T1000 (cell line): ENCODE results near the gene ARFIP2.

Experiments used
- DNase-seq: peaks from one replicate; lab custom pipeline; 2025; ENCODE audit warnings: mixed read lengths; lab: John Stamatoyannopoulos, UW

ARFIP2 gene

DNA sequence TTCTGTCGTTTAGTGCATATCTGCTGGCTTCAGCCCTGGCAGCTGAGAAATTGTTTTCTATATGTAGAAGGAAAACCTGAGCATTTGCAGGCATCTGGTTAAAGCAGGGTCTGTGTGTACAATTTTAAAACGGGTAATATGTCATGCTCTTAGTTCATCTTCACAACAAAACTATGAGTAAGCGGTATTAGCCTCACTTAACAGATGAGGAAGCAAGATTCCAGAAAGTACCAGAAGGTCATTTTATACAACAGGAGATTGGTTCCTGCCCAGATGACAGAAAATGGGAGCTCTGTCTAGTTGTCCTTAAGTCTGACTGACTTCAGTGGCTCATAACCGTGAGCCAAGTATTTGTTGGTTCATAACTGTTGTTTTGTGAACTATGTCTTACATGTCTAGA lies 1.3 kb upstream of the ARFIP2 start:
- no peak for DNase-seq

DNA sequence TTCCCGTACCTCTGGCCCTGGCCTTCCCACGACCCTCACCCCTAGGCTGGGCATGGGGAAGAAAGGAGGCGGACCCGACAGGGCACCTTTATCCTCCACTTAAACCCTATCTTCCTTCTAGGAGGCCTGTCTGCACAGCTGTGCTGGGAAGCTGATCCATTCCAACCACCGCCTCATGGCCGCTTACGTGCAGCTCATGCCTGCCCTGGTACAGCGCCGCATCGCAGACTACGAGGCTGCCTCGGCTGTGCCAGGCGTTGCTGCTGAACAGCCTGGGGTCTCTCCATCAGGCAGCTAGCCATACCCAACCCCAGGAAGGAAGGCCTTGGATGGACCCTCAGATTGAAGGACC lies 769 bp upstream of the ARFIP2 start:
- no peak for DNase-seq

DNA sequence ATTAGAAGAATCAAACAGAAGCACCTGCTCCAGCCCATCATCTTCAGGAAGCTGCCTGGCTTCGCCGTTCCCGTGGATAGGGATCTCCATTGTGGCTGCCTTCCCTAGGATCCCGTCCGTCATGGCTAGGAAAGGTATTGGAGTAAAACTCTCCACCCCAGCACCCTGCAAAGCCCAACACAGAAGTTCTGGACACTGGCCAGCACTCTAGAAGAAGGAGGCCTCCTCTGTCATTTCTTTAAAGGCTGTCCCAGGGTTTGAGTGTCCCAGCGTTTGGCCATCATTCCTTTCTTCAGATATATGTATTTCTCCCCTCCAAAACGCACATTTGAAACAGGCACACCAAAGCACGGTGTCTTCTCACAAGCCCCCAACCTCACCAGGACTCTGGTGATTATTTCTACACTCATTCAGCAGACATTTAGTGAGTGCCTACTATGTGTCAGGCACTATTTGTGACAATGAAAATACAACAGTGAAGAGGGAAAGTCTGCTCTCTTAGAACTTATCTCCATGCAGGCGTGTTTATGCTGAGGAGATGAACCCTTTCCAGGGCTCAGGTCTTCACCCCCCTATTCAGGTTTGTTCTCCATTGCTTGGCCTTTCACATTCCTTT lies 724 bp downstream of the ARFIP2 start:
- no peak for DNase-seq

DNA sequence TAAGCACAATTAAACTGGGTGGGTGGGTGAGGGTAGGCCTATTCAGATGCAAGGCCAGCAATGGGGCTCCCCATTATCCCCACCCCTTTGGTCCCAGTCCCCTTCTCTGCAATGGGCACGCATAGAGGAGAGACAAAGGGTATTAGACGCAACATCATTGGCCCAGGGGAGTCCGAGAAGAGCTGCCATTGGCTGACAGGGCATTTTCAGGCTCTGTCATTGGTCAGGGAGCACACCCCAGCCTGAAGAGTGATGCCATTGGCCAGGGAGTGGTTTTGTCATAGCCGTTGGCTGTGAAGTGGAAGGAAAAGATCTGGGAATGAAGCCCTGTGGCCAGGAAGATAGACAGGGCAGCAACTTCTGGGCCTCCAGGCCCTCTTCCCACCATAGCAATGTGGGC lies 4.6 kb downstream of the ARFIP2 start:
- no peak for DNase-seq

DNA sequence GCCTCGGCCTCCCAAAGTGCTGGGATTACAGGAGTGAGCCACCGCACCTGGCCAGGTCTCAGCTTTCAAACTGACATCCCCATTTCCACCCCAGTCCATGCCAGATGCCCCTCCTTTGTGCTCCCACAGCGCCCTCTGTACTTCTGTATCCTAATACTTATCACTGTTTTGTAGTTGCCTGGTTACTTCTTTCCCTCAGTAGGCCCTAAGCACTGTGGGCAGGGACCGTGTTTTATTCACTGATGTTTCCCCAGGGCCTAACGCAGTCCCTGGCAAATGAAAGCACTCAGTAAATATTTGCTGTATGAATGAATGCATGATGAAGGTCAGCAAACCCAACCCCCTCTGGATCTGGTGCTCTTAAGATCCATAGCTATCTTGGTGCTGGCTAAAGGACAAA lies 5.2 kb downstream of the ARFIP2 start:
- no peak for DNase-seq

DNA sequence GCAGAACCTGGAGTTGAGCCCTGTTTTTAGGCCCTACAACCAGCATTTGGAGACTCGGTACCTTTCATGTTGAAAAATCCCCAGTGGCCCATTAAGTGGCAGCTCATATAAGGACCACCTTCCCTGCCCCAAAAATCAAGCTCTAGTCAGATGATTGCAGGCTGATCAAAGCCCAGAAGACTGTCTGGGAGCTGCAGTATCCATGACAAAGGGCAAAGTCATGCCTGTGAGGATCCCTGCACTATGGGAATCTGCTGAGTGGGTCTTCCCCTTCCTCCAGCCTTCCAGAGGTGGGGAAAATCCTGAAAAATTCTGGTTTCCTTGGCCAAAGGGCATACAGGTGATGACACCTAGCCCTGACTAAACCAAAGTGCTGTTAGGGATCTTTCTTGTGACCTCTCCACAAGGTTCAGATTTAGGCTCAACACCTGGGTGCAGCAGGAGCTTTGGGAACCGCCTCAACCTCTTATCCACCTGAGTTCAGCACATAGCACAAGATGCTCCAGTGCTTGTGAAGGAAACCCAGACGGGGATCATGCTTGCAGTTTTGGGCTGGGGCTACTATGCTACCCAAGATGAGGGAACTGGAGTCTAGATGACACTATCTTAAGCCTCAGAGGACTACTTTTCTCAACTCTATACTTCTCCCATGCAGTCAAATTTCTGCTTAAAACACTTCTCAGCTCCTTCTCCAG lies 6.2 kb downstream of the ARFIP2 start:
- no peak for DNase-seq

DNA sequence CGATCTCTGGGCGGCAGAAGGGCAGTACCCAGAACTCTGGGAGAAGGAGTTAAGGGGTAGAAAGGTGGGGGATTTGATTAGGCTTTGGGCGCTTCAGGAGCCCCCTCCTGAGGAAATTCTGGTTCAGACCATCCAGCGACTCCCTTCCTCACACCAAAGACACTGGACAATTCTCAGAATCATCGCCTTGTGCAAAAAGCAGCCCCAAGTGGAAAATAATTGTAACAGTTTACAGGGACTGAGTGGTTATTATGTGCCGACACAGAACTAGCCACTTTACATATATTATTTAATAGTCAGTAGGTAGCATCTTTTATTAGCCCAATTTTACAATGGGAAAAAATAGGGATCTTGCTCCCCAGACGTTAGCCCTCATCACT lies 6.7 kb downstream of the ARFIP2 start:
- no peak for DNase-seq

DNA sequence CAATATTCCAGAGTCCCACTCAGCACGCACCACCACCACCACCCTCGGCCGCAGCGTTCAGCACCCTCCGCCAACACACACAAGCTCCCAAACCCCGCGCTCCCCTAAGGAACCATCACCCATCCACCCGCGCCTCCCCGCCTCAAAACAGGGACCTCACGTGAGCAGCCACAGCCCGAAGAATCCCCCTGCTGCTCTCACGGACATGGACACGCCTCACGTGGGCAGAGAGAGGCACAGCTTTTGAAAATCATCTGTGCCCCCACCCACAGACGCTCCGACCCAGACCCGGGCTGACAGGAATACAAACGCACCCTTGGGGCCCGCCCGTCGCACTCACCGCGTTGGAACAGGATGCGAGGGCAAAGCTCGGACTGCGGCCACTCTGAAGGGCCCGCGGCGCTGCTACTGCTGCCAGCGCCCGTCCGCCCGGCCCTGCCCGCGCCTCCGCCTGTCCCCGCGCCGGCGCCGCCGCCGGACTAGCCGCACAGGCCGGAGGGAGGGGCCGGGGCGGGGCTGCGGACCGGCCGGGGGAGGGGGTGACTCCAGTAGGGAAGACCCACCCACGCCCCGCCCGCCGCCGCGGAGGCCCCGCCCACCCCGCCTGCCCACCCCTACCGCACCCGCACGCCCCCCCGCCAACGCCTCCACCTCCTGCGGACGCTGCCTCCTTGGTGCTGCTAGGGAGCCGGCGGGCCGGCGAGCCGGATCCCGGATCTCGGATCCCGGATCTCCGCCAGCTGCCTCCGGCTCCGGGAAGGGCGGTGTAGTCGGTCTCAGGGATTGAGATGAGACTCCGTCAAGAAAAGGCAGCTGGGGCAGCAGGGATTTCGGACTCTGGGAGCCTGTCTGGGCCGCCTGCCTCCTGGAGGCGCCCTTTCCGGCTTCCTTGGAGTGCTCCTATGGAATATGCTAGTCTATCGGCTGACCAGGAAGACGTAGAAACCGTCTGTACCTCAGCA lies 7.4 kb downstream of the ARFIP2 start, which contains the start of gene TRIM3:
TRIM3 (minus strand) TSS at position 491 of the 962 bp plus-strand sequence. CDS start 8,246 bp downstream, outside the sequence.
- DNase-seq: peak; percentile 78

DNA sequence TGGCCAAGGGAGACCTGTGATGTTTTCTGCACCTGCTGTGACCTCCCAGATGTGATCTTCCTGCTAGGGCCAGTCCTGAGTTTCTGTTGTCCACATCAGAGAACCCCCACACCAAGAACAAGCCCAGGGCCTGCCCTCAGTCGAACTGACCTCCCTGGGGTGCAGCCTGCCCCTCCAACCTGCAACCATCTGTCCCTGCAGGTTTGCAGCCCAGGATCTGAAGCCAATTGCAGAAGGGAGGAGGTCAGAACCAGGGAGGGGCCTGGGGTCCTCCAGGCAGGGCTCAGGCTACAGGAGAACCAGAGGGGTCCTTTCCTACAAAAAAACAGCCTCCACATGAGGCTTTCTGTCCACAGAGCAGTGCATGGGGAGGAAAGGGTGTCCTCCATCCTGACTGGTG lies 8.2 kb downstream of the ARFIP2 start:
- DNase-seq: no peak

DNA sequence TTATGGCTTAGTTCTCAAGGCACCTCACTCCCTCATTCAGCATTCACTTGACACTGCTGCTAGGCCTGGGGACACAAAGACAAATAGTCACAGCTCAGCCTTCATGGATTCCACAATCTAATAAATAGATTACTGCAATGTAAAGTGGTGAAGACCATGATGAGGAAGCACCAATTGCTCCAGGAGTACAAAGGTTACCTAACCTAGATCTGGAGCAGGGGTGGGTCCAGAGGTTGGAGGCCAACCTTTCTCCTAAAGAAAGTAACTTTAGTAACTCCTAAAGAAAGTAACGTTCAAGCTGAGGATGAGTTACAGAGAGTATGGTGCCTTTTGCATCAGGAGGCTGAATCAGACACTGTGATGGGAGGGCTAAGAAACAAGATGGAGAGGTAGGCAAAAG lies 11.5 kb downstream of the ARFIP2 start:
- no peak for DNase-seq

DNA sequence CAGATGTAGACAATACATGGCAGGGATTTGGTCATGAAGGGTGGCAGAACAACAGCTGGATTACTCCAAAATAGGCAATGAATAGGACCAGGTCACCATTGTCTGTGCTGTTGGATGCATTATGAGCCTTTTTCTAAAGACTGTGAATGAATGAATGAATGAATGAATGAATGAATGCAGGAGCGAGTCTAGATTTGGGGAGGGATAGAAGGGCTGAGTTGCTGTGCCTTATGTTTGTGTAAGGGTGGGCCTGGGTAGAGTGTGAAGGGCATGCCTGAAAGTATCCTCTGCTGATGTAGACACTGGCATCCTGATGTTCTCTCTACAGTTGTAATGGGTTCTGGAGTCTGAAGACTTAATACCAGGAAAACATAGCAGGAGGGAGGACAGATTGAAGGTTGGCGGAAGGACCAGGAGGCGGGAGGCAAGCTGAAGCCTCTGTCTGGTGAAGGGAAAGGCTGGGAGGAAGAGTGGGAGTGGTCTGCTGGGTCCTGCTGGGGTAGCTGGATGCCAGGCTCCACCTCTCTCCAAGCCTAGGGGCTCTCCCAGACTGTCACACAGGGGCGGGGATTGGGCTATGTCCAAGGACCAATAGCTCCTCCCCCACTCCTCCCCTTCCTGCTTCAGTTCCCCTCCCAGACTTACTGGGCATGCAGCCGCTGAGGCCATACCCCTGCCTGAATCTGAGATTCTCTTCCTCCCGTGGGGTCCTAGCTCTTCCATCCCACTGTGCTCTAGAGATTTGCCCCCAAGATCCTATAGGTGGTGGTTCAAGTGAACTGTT lies 12.2 kb downstream of the ARFIP2 start:
- DNase-seq: peak; percentile 5

DNA sequence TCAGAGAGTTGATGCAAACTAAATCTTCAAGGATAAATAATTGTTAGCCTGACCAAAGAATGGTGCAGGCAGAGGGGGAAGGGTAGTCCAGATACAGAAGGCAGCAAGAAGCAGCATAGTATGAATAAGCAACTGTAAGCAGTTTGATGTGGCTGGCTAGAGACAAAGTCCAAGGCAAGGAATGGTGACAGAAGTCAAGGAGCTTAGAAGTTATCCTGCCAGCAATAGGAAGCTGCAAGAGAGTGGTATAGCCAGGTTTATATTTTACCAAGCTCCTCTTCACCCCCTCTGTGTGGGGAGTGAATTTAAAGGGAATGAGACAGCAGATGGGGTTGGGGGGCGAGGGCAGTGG lies 22.1 kb downstream of the ARFIP2 start:
- DNase-seq: no peak

DNA sequence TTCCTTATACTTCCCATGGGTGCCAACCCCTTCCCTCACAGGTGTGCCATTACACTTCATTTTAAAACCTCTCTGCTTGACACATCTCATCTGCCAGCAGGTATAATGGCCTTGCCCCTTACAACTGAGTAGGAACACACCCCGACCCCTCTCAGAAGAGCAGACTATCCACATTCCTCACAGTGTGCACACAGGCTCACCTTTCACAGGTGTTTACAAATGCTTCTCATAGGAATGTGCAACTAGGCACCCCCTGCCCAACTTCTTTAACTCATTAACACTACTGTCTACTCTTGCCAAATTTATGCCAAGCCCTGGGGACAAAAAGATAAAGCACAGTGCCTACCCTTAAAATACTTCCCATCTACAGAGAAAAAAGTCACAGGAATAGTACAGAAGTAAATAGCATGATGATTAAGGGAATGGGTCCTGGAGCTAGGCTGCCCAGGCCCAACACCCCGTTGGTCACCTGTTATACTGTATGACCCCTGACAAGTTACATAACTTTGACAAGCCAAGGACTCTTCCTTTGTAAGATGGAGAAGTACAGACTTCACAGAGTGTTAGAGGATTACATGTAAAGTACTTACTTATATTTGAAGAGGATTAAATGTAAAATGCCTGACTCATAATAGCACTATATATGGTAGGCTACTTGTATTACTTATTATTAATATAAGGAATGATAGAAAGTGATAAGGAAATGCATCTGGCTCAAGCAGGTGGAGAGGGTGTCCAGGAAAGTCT lies 22.6 kb downstream of the ARFIP2 start:
- DNase-seq: no peak

DNA sequence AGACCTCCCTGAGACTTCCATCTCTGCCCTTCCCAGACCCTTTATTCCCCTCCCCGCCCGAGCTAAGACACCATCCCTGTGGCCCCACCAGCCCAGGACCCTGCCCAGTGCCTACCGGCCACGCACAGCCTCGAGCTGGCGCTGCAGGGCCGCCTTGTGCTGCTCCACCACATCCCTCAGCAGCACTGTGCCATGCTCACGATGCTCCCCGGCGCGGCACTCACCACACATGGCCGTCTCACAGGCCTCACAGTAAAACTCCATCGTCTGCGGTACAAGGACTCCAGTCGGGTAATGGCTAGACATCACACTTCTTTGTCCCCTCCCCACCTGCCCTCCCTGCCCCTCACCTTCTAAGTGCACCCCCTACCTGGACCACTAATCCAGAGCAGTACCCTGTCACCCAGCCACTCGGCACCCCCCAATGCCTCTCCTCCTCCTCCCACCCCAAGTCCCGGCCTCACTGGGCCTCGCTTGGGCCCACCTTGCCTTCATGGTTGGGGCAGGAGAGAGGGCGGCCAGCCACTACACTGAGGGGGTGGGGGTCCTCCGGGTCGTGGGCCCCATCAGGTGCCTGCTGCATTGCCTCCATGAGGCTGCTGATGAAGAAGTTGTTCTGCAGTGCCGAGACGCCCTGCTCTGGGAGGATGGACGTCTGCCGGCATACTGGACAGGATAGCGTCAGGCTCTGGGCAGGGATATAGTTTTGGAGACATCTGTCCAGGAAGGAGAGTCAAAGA lies 23.4 kb downstream of the ARFIP2 start:
- DNase-seq: no peak

DNA sequence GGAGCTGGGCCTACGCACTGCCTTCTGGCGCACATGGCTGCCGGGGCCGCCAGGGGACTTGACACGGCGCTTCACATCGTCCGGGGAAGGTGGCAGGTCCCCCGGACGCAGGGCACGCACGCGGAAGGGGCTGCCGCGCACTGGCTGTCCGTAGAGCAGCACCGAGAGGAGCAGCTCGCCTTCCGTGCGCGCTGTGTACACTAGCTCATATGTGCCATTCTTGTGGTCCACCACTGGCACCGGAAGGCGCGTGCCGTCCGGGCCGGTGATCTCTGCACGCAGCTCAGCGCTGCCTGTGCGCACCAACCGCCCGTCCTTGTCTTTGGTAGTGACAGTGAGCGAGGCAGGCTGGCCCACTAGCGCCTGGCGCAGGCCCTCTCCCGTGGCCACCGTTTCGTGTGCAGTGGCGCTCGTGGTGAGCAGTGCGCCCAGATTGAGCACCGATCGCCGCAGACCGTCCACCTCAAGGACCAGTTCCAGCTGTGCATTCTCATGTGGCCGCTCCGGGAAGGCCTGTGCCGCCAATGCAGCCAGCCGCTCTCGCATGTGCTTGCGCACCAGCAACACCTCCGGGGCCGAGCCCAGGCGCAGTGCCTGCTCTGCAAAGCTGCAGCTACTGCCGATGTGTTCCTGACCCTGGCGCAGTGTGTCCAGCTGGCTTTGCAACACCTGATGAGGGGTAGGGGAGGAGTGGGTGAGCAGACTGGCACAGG lies 24.6 kb downstream of the ARFIP2 start:
- DNase-seq: no peak

DNA sequence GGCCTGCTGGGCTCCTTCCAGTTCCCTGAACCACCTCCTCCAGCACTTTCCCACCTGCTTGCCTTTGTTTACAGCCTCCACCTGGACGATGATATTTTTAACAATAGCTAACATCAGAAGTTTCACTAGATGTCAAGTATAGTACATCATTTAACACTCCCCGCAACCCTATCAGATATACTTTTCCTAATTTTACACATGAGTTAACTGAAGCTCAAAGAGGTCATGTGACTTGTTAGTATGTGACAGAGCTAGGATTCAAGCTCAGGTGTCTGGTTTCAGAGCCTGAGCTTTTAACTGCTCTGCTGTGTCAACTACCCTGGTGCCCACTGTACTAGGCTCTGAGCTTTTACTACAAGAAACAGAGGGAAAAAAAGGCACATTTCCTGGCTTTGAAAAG lies 26.1 kb downstream of the ARFIP2 start:
- DNase-seq: no peak

DNA sequence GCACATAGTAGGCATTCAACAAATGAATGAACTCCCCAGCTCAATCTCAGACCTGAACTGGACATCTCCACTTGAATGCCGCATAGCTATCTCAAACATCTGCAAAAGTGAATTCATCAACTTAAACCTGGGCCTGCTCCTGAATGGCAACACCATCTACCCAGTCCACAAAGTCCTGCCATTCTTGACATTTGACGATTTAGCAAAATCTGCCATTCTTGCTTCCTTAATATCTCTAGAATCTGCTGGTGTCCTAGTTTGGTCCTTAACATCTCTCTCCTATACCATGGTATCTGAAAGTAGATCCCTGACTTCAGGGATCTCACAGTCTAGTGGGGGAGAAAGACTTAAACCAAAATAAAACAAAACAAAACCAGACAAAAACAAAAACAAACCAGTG lies 28.0 kb downstream of the ARFIP2 start:
- no peak for DNase-seq

DNA sequence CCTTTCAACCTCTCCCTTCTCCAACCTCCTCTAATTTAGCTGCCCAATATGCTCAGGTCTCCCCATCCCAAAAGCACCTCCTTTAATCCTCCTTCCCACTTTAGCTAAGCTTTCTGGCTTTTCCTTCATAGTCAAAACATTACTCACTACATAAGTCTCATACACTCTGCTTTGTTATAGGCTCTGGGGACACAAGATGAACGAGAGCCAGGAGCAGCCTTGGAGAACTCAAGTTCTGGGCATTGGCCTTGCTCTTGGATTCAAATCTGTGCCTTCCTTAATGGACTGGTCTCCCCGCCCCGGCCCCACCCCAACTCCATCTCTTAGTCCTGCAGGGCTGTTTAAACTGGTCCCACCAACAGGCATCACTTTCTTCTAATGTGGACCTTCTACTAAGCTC lies 28.9 kb downstream of the ARFIP2 start:
- DNase-seq: no peak

DNA sequence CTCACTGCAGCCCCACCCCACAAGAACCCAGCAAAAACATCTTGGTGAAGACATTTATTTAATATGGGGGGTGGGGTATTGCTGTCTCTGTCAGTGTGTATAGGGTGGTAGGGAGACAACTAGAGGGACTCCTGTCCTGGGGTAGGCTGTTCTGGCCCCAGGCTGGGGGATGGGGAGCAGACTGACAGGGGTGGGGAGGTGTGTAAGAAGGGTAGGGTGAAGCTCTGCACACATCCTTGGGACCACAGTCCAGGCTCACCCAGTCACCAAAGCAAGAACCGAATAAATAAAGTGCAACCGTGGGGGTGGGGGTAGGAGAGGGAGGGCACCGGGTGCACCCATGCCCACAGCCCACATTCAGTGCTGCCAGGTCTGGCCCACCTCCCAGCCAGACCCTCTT lies 32.6 kb downstream of the ARFIP2 start:
- no peak for DNase-seq
